HG03442 (cell line): ENCODE data around the gene NAP1L4.

Experiments
- ATAC-seq: cut with Tn5 transposase; IDR thresholded peaks from one replicate; pipeline ENCODE4 v1.9.1; 2021; ENCODE audit warnings: mild to moderate bottlenecking, moderate library complexity; ENCODE audit not compliant: unreplicated experiment

Gene NAP1L4

DNA sequence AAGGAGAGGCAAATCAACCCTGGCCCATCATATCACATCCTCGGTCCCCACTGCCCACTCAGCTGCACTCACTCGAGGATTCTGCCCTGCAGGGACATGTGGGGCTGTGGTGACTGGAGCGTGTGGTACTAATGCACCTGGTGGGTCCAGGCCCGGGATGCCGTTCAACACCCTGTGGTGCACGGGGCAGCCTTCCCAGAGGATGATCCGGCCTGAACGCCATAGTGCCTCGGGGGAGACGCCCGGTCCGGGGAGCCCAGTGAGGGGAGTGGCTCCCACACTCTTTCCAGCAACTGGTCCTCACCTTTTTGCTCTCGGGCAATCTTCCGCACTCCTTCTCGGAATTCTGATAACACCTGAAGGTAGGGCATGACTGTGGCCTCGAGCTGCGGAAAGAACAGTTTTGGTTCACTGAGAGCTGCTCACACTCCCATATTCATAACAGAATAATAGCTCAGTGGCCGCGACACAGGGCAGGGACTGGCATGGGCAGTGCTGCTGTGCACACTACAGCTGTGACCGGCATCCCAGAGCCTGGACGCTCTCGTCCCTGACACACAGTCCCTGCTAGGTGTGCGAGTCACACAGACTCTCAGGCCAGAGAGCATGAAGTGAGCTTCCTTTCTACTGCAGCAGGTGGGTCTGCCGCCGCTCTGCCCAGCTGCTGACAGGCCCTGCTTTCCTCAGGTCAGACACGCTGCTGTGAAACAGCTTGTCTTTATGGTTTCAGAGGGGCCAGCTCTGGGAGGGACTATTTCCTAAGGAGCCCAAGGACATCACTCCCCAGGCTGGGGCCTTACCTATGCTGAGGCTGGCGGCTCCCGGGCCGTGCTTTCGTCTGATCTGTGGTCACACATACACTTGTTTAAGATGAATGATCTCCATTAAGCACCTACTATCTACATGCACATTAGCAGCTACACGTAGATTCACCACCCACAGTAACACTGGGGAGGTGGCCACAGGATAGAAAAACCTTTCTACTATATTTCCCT is 20.1 kb upstream of the NAP1L4 start:
- ATAC-seq = no peak

DNA sequence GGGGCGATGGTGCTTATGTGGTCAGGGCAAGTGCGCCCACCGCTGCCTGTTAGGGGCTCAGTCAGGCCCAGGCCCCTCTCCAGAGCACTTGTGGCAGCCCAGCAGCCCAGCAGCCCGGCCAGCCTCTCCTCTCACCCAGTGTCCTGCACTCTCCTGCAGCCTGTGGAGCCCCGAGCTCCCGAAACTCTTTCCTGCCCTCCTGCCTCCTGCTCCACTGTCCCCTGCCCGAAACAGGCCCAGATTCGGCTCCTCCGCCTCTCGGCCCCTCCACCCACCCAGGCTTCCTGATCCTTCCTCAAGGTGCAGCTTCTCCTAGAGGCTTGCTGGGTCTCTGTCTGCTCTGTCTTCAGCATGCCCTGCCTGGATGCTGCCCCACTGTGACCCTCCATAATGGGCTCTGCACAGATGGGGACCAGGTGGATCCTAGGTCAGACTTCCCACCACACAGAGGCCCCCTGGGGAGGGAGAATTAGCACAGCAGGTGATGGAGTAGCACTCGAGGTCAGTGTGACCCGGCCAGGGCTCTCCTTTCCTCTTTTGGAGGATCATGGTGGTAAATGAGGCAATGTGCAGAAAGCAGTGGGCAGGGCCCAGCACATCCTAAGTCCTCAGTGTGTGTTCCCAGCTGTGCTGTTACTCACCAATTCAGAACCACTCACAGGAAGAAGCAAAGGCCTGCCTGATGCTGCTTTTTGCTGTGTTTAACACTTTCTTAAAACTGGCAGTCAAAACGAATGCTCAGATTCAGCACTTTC is 18.6 kb upstream of the NAP1L4 start:
- no peak for ATAC-seq

DNA sequence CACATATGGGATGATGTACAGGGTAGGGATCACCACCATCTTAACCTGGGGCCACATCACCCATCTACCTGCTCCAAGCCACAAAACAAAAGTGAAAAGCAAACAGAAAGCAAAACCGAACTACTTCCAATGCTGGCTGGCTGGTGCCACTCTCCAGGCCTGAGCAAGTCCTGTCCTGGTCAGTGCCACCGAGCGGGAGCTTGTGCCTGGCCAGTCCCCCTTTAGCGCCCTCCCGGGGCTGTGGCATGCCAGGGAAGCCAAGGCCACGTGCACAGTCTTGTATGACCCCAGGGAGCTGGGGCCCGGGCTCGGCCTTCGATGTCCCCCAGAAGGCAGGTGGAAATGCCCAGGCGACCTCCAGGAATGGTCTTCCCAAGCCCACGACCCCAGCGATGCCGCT is 17.9 kb upstream of the NAP1L4 start:
- ATAC-seq = no peak

DNA sequence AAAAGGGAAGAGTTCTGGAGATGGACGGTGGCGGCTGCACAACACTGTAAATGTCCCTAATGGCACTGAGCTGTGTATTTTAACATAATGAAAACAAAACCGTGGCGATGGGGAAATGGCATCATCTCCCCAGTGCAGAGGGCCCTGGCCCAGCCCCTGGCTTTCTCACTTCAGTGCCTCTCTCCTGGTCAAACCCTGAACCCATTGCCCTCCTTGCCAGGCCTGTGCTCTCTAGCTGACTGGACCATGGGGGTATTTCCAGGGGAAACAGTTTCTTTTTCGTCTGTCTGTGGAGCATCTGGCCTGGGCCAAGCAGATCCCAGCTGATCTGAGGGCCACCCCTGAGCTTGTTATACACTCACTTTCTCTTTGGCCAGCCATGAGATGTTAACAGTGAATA is 17.4 kb upstream of the NAP1L4 start:
- ATAC-seq = no peak

DNA sequence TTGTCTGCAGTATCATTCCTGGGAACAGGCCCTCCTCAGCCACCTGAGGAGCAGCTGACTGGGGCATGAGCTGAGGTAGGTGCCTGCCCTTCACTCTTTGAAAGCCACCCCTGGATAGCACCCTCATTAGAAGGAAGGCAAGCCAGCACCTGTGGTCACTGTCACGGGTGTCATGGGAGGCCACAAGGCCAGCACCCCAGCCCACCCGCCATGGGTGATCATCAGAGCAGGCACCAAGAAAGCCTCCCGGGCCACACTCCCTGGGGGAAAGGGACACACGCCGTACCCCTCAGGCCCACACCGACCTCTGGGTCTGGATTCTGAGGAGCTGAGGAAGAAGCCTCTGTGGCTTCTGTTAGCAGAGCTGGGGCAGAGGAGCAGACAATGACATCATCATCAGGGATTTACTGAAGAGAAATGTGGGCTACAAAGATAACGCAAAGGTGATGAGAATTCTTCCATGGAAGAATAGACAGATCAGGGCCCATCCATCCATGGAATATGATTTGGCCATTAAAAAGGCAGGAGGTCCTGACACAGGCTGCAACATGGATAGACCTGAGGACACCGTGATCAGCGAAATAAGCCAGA is 16.7 kb upstream of the NAP1L4 start:
- no peak for ATAC-seq

DNA sequence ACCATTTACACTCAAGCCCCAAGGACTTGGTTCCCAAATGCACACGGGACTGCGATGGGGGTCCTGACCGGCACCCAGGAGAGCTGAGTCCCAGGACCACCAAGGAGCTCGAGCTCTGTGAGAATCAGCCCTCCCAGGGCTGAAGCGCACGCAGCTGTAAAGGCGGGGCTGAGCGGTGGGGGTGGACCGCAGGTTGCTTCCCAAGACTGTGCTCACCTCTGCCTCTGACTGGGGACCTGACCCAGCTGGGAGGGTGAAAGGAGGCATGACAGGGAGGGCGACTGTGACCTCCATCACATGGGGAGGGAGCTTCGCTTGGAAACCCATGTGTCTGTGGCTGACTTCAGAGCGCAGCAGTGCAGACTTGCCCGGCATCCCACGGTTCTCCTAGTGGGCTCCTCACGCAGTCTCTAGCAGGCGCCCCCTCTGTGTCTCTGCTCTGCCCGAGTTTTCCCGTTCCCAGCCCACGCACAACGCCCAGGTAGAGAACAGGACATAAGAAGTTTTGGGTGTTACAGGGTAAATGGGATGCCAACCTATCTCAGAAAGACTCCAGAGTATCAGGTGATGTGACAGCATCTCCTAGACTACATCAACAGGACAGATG is 15.4 kb upstream of the NAP1L4 start:
- ATAC-seq = no peak

DNA sequence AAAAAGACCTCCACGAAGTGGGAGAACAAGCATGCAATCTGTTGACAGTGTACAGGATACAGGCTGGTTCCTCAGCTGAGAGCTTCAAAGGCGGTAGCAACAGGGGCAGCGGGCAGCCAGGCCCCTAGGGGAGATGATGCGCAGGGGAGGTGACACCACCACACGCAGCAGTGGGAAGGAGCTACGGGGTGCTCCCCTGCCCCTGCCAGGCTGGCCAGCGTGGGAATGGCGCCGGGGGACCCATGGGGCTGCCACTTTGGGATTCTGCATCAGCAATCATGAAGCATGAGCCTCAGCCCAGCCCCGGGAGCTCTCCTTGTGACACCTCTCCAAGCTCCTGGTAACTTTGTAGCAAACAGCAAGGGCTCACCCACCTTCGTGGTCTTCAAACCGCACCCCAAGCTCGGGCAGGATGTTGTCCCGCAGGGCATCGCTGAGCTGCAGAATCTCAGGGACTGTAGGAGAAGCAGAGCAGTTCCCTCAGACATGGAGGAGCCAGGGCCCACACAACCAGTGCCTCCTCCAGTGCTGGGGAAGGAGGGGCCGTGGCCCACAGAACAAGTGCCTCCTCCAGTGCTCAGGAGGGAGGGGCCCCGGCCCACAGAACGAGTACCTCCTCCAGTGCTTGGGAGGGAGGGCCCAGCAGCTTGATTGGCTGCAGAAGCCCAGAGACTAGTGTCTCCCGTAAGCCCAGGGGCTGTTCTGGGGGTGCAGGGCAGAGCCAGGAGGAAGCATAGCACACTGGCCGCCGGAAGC is 14.6 kb upstream of the NAP1L4 start:
- ATAC-seq = no peak

DNA sequence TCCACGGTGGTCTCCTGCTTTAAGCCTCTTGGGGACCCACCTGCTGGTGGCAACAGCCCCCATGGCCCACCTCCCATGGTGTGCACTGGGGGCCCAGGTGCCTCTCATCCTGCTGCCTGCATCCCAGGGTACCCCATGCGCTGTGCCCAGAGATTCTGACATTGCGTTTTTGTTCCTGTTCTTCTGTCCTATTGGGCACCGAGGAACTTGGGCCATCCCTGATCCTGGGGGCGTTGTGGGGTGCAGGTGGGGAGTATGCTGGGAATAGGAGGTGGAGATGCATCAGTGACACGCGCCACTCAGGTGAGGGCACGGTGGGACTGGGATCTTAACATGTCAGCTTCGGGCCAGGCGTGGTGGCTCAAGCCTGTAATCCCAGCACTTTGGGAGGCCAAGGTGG is 12.4 kb upstream of the NAP1L4 start:
- ATAC-seq = no peak

DNA sequence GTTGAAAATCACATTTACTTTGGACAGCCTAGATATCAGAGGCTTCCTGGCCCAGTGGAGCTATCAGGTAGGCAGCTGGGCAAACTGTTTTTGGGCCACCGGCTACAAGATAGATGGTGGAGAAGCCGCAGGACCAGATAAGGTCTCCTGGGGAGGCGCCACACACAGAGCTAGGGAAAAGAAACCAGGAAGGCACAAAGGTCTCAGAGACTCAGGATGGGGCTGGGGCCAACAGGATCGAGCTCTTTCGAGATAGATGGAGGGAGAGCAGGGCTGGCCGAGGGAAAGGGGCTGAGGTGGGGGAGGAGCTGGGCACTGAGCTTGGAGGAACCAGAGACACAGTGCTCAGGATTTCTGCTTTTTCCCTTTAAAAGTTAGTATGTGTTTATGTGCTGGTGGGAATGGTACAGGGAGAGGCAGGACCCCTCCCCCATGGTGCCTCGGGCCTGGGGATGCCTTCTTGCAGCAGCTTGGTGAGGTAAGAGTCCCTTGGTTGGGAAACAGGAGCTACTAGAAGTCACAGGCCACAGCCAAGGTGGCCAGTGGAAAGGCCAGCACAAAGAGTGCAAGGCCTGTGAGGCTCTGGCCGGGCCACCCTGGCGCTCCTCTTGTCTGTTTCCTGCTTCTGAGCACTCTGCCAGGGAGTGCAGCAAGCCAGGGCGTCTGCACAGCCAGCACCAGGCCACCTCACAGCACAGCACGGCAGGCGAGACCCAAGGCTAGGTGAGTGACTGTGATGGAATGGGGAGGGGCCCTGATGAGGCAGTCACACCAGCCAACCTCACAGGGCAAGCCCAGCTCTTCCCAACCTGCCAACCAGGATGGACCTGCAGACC is 11.5 kb upstream of the NAP1L4 start:
- no peak for ATAC-seq

DNA sequence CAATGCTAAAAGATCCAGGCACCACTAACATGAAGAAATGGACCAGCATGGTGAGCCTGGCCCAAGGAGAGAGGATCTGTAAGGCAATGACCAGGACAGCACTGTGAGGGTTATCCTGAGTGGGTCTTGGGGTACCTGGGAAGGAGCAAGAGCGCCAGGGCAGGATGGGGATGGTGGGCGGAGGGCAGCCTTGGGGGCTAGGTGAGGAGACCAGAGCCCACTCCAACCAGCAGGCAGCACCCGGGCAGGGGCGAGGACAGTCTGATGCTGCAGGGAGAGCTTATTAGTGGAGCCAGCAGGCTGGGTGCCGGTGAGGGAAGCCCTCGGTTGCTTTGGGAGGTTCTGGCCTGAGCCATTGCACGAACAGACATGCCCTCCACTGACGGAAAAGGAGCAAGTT is 10.7 kb upstream of the NAP1L4 start:
- no peak for ATAC-seq

DNA sequence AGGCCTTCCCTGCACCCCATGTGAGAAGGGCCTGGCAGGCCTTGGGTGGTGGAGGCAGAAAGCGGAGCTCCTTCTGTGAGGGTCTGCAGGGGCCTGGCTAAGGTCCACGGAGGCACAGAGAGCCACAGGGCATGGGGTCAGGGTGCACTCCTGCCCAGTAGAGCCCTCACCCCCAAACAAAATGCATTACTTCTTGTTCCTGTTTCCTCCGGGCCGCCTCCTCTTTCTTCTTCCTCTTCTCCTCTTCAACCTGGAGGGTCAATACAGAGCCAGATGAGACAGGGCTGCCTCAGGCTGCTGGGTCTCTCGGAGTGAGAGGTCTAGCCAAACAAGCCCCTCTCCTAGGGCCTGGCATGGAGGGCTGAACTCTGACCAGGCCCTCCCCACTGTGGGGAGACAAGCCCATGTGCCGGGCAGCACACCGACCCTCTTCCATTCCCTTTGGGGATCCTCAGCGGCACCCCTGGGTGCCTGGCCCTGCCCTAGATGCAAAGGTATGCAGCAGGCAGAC is 10.3 kb upstream of the NAP1L4 start:
- ATAC-seq = no peak

DNA sequence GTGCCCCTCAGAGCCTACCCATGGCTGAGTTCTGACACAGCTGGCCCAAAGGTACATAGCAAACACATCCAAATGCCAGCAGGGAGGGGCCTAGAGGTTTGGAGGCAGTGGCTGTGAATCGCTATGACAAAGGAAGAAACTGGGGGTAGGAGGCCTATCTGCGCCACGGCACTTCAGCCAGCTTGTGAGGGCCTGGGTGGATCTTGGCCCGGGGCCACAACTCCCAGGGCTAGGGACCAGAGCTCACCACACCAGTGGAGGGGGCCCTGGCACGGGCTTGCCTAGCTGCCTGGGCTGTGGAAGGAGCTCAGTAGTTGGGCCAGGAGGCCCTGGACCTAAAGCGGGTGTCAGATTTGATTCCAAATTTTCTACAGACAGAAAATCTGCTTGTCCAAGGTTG is 9.4 kb upstream of the NAP1L4 start:
- ATAC-seq = no peak

DNA sequence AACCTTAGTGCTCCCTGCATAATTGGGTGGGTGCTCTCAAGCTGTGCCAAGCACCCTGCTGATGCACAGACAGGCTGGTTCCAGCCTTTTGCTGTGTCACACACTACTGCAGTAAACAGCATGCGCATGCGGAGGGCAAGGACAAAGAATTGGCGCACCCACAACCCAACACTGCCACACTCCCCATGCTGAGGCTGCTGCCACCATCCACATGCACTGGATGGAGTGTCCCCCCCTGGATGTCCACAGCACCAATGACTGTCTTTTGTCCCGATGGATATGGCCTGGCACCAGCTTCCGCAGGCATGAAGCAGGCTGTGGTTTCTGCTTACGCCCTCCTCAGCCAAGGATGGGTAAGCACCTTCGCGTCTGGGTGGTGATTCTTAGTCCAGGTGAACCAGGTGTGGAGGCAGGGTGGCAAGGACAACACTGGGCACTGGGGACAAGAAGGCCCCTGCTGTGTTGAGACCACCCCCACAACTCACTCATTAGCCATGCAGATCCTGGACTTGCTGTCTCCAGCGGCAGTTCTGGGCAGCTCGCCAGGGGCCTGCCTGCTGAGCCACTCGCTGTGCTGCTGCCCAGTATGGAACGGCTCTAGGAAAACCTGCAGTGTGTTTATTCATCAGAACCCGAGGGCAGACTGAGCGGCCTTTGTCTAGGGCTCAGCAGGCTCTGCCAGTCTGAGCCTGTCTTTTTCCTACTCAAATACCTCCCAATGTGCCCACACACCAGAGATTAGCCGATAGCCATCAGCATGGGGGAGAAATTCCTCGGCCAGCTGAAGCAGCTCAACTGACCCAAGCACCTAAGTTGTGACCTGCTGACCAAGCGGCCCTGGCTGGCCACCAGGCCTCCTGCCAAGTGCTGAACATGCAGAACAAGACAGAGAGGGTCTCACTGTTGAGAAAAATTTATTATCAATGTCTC is 8.2 kb upstream of the NAP1L4 start:
- no peak for ATAC-seq

DNA sequence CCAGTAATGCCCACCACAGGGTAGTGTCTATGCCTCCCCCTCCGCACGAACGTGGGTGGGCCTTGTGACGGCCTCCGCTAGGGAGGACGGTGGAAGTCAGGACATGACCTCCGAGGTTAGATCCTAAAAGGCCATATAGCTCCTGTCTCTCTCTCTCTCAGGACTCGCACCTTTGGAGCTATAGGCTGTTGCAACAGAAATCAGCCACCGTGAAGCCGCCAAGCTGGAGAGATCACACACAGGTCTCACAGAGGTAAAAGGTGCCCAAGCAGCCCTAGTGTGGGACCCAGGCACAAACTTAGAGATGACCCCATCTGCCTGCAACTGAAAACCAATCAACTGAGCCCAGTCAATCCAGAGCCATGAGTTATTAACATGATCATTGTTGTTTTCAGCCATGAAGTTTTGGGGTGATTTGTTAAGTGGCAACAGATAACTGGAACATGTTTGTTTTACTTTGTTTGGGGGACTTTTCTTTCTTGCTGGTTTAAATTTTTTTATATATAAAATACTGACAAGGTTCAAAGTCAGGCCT is 7.4 kb upstream of the NAP1L4 start:
- no peak for ATAC-seq

DNA sequence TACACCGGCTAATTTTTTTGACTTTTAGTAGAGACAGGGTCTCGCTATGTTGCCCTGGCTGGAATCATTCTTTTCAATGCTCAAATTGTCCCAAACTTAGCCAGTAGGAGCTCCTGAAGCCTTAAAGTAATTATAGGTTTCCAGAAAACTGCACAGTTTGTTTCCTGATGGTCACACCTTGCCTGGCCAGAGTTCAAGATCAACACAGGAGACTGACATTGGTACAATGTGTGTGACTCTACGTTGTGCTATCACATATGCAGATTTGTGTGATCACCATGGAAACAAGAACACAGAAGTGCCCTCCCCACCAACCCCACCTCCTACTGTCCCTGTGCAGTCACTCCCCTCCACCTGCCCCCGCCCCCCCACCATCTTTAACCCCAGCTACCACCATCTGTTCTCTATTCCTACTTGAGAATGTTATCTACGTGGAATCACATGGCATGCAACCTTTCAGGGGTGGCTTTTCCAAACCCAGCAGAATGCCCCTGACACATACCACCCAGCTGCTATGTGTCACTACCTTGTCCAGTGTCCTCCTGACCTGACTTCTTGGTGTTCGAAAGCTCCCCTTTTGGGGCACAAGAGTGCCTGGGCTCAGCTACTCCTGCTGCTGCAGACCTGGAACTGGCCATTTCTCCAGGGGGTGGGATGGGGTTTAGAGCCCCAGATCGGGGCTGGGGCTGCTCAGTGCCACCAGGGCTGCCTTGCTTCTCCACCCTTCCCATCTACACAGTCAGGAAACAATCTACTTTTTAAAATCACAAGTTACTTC is 6.1 kb upstream of the NAP1L4 start:
- ATAC-seq = no peak

DNA sequence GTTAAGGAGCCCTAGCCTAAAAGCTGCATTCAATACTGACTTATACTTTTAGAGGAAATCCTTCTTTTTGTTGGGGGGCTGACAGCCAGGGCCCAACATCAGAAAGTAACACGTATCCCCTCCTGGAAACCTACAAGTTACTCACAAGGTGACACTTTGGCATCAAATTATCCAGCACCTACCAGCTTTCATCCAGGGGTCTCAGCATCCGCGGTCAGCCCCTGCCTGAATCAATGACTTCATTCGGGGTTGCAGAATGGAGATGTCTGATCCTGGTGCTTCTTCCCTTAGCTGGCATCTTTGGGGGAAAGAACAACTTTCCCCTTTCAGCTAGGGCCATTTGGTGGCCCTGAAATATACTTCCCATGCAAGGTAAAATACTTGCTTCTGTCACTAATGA is 5.3 kb upstream of the NAP1L4 start:
- no peak for ATAC-seq

DNA sequence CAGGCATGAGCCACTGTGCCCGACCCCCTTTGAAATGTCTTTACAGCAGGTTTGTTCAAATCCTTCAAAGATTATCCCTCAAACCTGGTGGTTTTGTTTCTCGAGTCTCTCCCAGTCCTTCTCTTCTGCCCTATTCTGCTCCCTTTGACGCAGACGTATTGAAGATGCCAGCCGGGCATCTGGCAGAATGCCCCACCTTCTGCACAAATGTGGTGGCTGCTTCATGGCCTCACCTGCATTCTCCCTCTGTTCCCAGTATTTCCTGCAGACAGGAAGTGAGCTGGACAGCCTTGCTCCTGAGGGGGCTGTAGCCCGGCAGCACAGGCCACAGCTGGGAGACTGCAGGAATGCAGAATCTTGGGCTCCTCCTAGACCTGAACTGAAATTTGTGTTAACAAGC is 4.8 kb upstream of the NAP1L4 start:
- ATAC-seq = no peak
